Transverse colon (tissue), 4 donors: Measurements from ENCODE around the gene WNT9A.

Experiments
- CTCF ChIP-seq, 5 experiments: fragments of 200-600 bp in 3 of 5; fragments of 450-650 bp in 2 of 5; sonication (generic) in 3 of 5; IDR thresholded peaks; 1 replicate in 2 of 5; 2 replicates in 3 of 5; pipeline ENCODE4 v1.5.1; 2016 to 2017; ENCODE audit warnings: antibody characterized with exemption in 5 of 5, inconsistent platforms in 3 of 5, mild to moderate bottlenecking in 2 of 5, moderate library complexity in 1 of 5
- POLR2AphosphoS5 ChIP-seq, 3 donors: sonication (generic); formaldehyde crosslinking; IDR thresholded peaks; one replicate each; pipeline ENCODE4 v1.6.1; 2016; ENCODE audit warnings: antibody characterized with exemption in 3 of 3

- no peak for TF ChIP-seq POLR2AphosphoS5 (IDR thresholded peaks at IDR 0.05)
- no peak for TF ChIP-seq CTCF (IDR thresholded peaks at IDR 0.05)
Observed at GRCh38 chr1:227899141-227899819, 48.5 kb downstream of the WNT9A start.
